Kidney (tissue), 14 donors: ENCODE measurements around the gene GAL3ST2. TPM values are rescaled to one million over a fixed set of nuclear protein-coding genes. Genes with fewer than 3 reads are reported as not detected.
"Not testable (repeated sequence)": the region's sequence is repeated elsewhere in the genome, so short reads cannot be mapped to it uniquely, and the experiment has no call there.

Source experiments
- DNase-seq, 5 donors: peaks; one replicate each; pipeline ENCODE4 v3.0.0-alpha.2; 2013 to 2020
- FAIRE-seq: peaks from 2 replicates; lab custom pipeline; 2012; peaks lifted over from hg19 to GRCh38; lab: Jason Lieb, UNC
- H3K27ac ChIP-seq, 2 donors: one replicate each; pipeline ENCODE4 v1.7.0; 2013; ENCODE audit warnings: low read depth in 2 of 2, low read length in 2 of 2, inconsistent platforms in 1 of 2
- H3K27me3 ChIP-seq: one replicate; pipeline ENCODE4 v1.7.1; 2013; ENCODE audit warnings: low read length, inconsistent platforms; ENCODE audit not compliant: control insufficient read depth, insufficient read depth
- H3K36me3 ChIP-seq, 3 donors: one replicate each; pipeline versions ENCODE4 v1.7.0 to v1.7.1; 2013; ENCODE audit warnings: low read length in 3 of 3, control low read depth in 1 of 3, inconsistent platforms in 1 of 3; ENCODE audit not compliant: insufficient read depth in 3 of 3, control insufficient read depth in 2 of 3
- H3K4me1 ChIP-seq, 3 donors: one replicate each; pipeline versions ENCODE4 v1.7.0 to v1.7.1; 2013; ENCODE audit warnings: low read length in 3 of 3, inconsistent platforms in 1 of 3, low read depth in 1 of 3; ENCODE audit not compliant: control insufficient read depth in 2 of 3, insufficient read depth in 2 of 3
- H3K4me3 ChIP-seq, 3 donors: one replicate each; pipeline versions ENCODE4 v1.7.0 to v1.8.1; 2013; ENCODE audit warnings: low read length in 3 of 3, control low read depth in 1 of 3, inconsistent platforms in 1 of 3
- H3K9ac ChIP-seq, 3 donors: one replicate each; pipeline versions ENCODE4 v1.7.0 to v1.7.1; 2013; ENCODE audit warnings: low read length in 3 of 3, control low read depth in 1 of 3, inconsistent platforms in 1 of 3
- H3K9me3 ChIP-seq, 3 donors: one replicate each; pipeline versions ENCODE4 v1.7.0 to v1.7.1; 2013; ENCODE audit warnings: low read length in 3 of 3, control low read depth in 1 of 3, inconsistent platforms in 1 of 3; ENCODE audit not compliant: control insufficient read depth in 2 of 3, insufficient read depth in 1 of 3
- intact Hi-C: fragments of 100-400 bp; cut with DNase I; formaldehyde crosslinking; loops from one replicate; pipeline ENCODE4 v1.11.1; 2022
- polyA plus RNA-seq: library from polyadenylated mRNA; stranded (reverse); fragments of 350-450 nt; fragmentation: Illumina TruSeq; extraction: RNeasy Lipid Tissue Mini Kit (QIAGEN cat#74804); gene quantifications from one replicate; pipeline ENCODE4 v1.2.3, GENCODE V29; 2014; ENCODE audit warnings: low read depth, low replicate concordance; ENCODE audit not compliant: insufficient read depth
- total RNA-seq: library from RNA; stranded (reverse); fragmentation: NEBNext Ultra II Directional; extraction: Animal tissue kit (Norgen Biotek cat#: 25700); gene quantifications from one replicate; pipeline ENCODE4 v1.2.1, GENCODE V29; 2021
- TF ChIP-seq, protein P1 (sequence below): IDR thresholded peaks from 3 replicates; pipeline ENCODE4 v1.5.1; 2012; ENCODE audit warnings: mild to moderate bottlenecking, moderate library complexity, borderline replicate concordance; ENCODE audit not compliant: insufficient read depth; ENCODE audit errors: extremely low read depth
- donor health status: control.
- donor health status: control.
- donor health status: control.
- donor health status: control.
- donor health status: control.
- donor health status: DM: yes; HTN: yes; CAD: no.
- donor health status: Normal renal cell carcinoma (clear cell type).

The GAL3ST2 gene
- total and polyA plus RNA-seq, 2 donors from 2014 or later = 0.19 to 0.39 TPM

DNA sequence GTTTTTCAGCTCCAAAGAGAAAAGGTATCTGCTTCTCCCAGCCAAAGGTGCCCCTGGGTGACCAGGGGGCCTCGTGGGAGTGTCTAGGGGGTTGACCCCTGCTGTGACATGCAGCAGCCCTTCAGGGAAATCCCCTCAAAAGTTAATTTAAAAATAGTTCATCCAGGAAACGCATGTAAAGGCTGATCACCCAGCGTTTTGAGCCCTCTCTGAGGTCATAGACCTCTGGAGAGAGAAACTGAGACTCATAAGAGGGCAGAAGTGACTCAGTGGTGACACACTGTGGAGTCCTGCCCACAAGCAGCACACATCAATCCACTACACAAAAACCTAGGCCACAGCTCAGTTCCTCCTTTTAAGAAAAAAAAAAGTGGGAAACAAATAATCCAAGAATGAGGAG lies 11.9 kb downstream of the GAL3ST2 start:
- no peak for FAIRE-seq
- Histone ChIP-seq H3K36me3 (no peaks in the 10 kb centered on the region), H3K4me1 (no peaks in the 10 kb centered on the region), H3K9me3 (no peaks in the 10 kb centered on the region), H3K27ac (no peak overlapping the region), H3K27me3 (no peaks in the 10 kb centered on the region), H3K9ac (no peak overlapping the region), H3K4me3 (no peak overlapping the region)
- DNase-seq = no peak
- intact Hi-C loops = no loop called here
- TF ChIP-seq, protein P1, sequence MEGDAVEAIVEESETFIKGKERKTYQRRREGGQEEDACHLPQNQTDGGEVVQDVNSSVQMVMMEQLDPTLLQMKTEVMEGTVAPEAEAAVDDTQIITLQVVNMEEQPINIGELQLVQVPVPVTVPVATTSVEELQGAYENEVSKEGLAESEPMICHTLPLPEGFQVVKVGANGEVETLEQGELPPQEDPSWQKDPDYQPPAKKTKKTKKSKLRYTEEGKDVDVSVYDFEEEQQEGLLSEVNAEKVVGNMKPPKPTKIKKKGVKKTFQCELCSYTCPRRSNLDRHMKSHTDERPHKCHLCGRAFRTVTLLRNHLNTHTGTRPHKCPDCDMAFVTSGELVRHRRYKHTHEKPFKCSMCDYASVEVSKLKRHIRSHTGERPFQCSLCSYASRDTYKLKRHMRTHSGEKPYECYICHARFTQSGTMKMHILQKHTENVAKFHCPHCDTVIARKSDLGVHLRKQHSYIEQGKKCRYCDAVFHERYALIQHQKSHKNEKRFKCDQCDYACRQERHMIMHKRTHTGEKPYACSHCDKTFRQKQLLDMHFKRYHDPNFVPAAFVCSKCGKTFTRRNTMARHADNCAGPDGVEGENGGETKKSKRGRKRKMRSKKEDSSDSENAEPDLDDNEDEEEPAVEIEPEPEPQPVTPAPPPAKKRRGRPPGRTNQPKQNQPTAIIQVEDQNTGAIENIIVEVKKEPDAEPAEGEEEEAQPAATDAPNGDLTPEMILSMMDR = no peak

DNA sequence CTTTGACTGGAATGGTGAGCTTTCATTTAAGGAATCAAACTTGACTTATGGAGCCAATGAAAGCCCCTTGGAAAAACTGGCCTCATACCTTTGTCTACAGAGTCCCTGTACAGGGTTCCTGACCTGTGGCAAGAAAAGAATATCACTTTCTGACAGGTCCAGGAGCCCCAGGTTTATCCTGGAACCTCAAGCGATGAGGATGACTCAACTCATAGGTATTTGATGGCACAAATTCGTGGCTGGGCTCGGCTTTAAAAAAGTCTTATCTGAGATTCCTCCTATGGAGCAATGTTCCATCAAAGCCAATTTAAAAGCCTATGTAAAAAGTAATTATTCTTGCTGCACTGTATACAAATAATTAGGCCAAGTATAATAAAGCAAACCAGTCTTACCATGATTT lies 14.8 kb downstream of the GAL3ST2 start:
- H3K36me3 ChIP-seq, FAIRE-seq, H3K4me3 ChIP-seq, H3K4me1 ChIP-seq, H3K27me3 ChIP-seq, H3K27ac ChIP-seq, H3K9me3 ChIP-seq, intact Hi-C loops, H3K9ac ChIP-seq, DNase-seq: not testable (repeated sequence)

DNA sequence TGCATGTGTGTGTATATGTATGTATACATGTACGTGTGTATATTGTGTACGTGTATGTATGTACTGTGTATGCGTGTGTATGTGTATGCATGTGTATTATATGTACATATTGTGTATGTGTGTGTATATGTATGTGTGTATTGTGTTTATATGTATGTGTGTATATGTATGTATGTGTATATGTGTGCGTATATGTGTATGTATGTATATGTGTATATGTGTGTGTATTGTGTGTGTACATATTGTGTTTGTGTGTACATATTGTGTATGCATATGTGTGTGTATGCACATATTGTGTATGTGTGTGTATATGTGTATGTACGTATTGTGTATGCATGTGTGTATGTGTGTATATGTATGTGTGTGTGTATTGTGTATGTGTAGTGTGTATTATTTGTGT lies 16.8 kb downstream of the GAL3ST2 start:
- FAIRE-seq (no peak), DNase-seq (no peak)
- TF ChIP-seq, protein P1 = no peak
- no peak overlapping the region for H3K4me3 ChIP-seq
- H3K27me3 ChIP-seq = no peaks in the 10 kb centered on the region
- no peaks in the 10 kb centered on the region for H3K36me3 ChIP-seq
- intact Hi-C loops = no loop called here
- H3K9me3 ChIP-seq = no peaks in the 10 kb centered on the region
- no peak overlapping the region for H3K27ac ChIP-seq
- H3K4me1 ChIP-seq = no peaks in the 10 kb centered on the region
- no peak overlapping the region for H3K9ac ChIP-seq

DNA sequence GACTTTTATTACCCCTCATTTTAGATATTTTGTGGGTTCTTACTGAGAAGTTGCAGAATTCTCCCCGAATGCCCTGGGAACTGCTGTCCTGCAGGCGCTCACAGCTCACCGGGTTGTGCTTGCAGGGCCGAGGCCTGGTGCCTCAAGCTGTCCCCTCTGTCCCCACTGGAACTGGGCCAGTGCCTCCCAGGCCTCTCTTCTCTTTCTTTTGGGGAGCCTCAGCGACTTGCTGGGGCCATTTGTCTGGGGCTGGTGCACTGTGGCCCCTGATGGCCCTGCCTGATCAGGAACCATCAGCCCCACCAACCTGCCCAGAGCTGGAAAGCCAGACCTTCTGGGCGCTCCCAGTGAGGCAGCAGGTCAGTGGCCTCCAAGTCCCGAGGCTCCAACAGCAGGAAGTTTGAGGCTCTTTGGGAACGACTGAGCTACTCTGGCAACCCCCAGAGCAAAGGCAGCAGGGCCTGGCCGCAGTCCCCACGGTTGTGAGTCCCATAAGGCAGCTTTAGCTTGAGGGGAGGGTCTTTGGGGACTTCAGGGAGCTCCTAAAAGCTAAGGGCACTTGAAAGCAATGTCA lies 17.7 kb downstream of the GAL3ST2 start:
- Histone ChIP-seq H3K4me3 (no peak overlapping the region), H3K4me1 (no peaks in the 10 kb centered on the region), H3K9me3 (no peaks in the 10 kb centered on the region), H3K9ac (no peak overlapping the region), H3K27me3 (no peaks in the 10 kb centered on the region), H3K36me3 (no peaks in the 10 kb centered on the region), H3K27ac (no peak overlapping the region)
- DNase-seq (no peak), FAIRE-seq (no peak)
- intact Hi-C loops = no loop called here
- TF ChIP-seq, protein P1 = no peak
